K562 (cell line): ENCODE measurements around the gene EMC6. TPM values are rescaled to one million over a fixed set of nuclear protein-coding genes. Genes with fewer than 3 reads are reported as not detected.

Experiments
- ATAC-seq: fragments of 200-7000 bp; cut with Tn5 transposase; 3 replicates; pipeline ENCODE4 v1.9.1; 2020; ENCODE audit warnings: moderate library complexity
- BruUV-seq: library from RNA; stranded (reverse); fragments of 400-500 nt; replicated peaks from 2 replicates; lab custom pipeline; 2021; lab: Mats Ljungman, UMichigan
- CTCF ChIA-PET: fragments of 300-600 bp; formaldehyde crosslinking; extraction: SDS; loops from one replicate; lab custom pipeline; 2021; ENCODE audit warnings: low intra/inter-chr PET ratio; lab: Yijun Ruan, JAX
- POLR2A ChIA-PET: fragments of 300-600, 350-650 bp; sonication (Branson Sonifier 250); formaldehyde crosslinking; extraction: SDS; loops from one replicate; lab custom pipeline; 2021; ENCODE audit warnings: antibody characterized with exemption, inconsistent platforms; lab: Yijun Ruan, JAX
- DNase-seq, 4 experiments: peaks; one replicate each; pipeline versions ENCODE4 v3.0.0 to v3.0.0-alpha.2; 2011 to 2018; ENCODE audit warnings: low spot score in 3 of 4, mixed read lengths in 3 of 4; ENCODE audit errors: extremely low read depth in 1 of 4
- FAIRE-seq: peaks from 2 replicates; lab custom pipeline; 2011; peaks lifted over from hg19 to GRCh38; lab: Jason Lieb, UNC
- H2AFZ ChIP-seq: 2 replicates; pipeline ENCODE4 v1.6.0; 2011; ENCODE audit warnings: low read depth, low read length, control low read depth, inconsistent platforms
- H3K27ac ChIP-seq: fragments of 200-600 bp; 3 replicates; pipeline ENCODE4 v1.8.0; 2011; ENCODE audit warnings: low read depth, mild to moderate bottlenecking, control low read depth, inconsistent platforms, low read length, moderate library complexity, mixed read lengths; ENCODE audit errors: extremely low read depth
- H3K27me3 ChIP-seq, 2 experiments: fragments of 300-600 bp in 1 of 2; 2 replicates in 1 of 2; 3 replicates in 1 of 2; pipeline versions ENCODE4 v1.6.0 to v1.8.0; 2011; ENCODE audit warnings: inconsistent platforms in 2 of 2, low read length in 2 of 2, mild to moderate bottlenecking in 1 of 2, mixed read lengths in 1 of 2, moderate library complexity in 1 of 2; ENCODE audit not compliant: control insufficient read depth in 2 of 2, insufficient read depth in 2 of 2
- H3K36me3 ChIP-seq: fragments of 300-600 bp; 3 replicates; pipeline ENCODE4 v1.8.0; 2011; ENCODE audit warnings: mild to moderate bottlenecking, low read length, inconsistent platforms; ENCODE audit not compliant: control insufficient read depth, insufficient read depth
- H3K4me1 ChIP-seq, 2 experiments: fragments of 200-600 bp in 1 of 2; replicated peaks in 1 of 2; 2 replicates in 1 of 2; 3 replicates in 1 of 2; pipeline versions ENCODE4 v1.5.1 to v1.8.0; 2011; ENCODE audit warnings: inconsistent platforms in 2 of 2, low read length in 2 of 2, mild to moderate bottlenecking in 1 of 2, mixed read lengths in 1 of 2, moderate library complexity in 1 of 2; ENCODE audit not compliant: control insufficient read depth in 2 of 2, insufficient read depth in 2 of 2
- H3K4me2 ChIP-seq: 2 replicates; pipeline ENCODE4 v1.6.1; 2011; ENCODE audit warnings: low read length, control low read depth, inconsistent platforms, mixed read lengths; ENCODE audit not compliant: insufficient read depth
- H3K4me3 ChIP-seq: fragments of 200-600 bp; sonication (generic), shearing (Covaris generic); 2 replicates; pipeline ENCODE4 v1.5.1; 2016; ENCODE audit warnings: control low read depth, inconsistent platforms
- H3K79me2 ChIP-seq: fragments of 200-600 bp; 3 replicates; pipeline ENCODE4 v1.8.0; 2011; ENCODE audit warnings: low read length, inconsistent platforms; ENCODE audit not compliant: control insufficient read depth, insufficient read depth
- H3K9ac ChIP-seq, 2 experiments: 2 replicates each; pipeline versions ENCODE4 v1.6.0 to v1.6.1; 2011; ENCODE audit warnings: low read depth in 2 of 2, low read length in 2 of 2, control low read depth in 1 of 2, inconsistent platforms in 1 of 2, mild to moderate bottlenecking in 1 of 2, mixed read lengths in 1 of 2; ENCODE audit not compliant: insufficient read depth in 1 of 2
- H3K9me1 ChIP-seq: one replicate; pipeline ENCODE4 v1.6.0; 2011; ENCODE audit warnings: inconsistent platforms, mild to moderate bottlenecking, low read length, moderate library complexity; ENCODE audit not compliant: control insufficient read depth, insufficient read depth
- H3K9me3 ChIP-seq: replicated peaks from 2 replicates; pipeline ENCODE4 v1.5.1; 2011; ENCODE audit warnings: low read depth, low read length, inconsistent platforms; ENCODE audit not compliant: control insufficient read depth, insufficient read depth
- H4K20me1 ChIP-seq: replicated peaks from 2 replicates; pipeline ENCODE4 v1.6.1; 2011; ENCODE audit warnings: low read length, inconsistent platforms, mixed read lengths; ENCODE audit not compliant: control insufficient read depth, insufficient read depth
- FOSL1 ChIP-seq: fragments of 200-800 bp; sonication (Bioruptor generic); conservative IDR thresholded peaks from 2 replicates; pipeline ENCODE4 v1.6.1; 2016; ENCODE audit warnings: missing genetic modification characterization, missing compliant biosample characterization
- RAD21 ChIP-seq, 2 experiments: fragments of 250-450 bp in 1 of 2; fragments of 450-650 bp in 1 of 2; sonication (Bioruptor Pico) in 1 of 2; formaldehyde crosslinking in 1 of 2; IDR thresholded peaks in 1 of 2; conservative IDR thresholded peaks in 1 of 2; 2 replicates each; pipeline versions ENCODE4 v1.4.0 to v1.8.0; 2020 to 2022; ENCODE audit warnings: mild to moderate bottlenecking in 2 of 2, moderate library complexity in 1 of 2
- SP1 ChIP-seq: sonication (generic); formaldehyde crosslinking; IDR thresholded peaks from 2 replicates; pipeline ENCODE4 v1.8.1; 2022; ENCODE audit warnings: mild to moderate bottlenecking, missing genetic modification reagents
- ZBED1 ChIP-seq: IDR thresholded peaks from 2 replicates; pipeline ENCODE4 v1.6.1; 2014
- ZBTB7A ChIP-seq: IDR thresholded peaks from 2 replicates; pipeline ENCODE4 v1.6.1; 2011; ENCODE audit warnings: low read depth, mild to moderate bottlenecking, low read length, moderate library complexity, borderline replicate concordance; ENCODE audit not compliant: control insufficient read depth
- ZNF23 ChIP-seq: fragments of 250-450 bp; sonication (Bioruptor Pico); IDR thresholded peaks from 2 replicates; pipeline ENCODE4 v1.4.0; 2020; ENCODE audit warnings: mild to moderate bottlenecking
- WGBS: fragments of 100-300 bp; shearing (Covaris generic); methylation state at CpG from one replicate; pipeline ENCODE4 v1.1.6; 2016; ENCODE audit warnings: low coverage, mixed read lengths; ENCODE audit not compliant: insufficient coverage; ENCODE audit errors: missing lambda C conversion rate; 5-methylcytosine and 5-hydroxymethylcytosine counted together
- in situ Hi-C: fragments of 300-500 bp; cut with MboI; formaldehyde crosslinking; loops from 4 replicates; pipeline ENCODE4 v1.15.0; 2018; ENCODE audit warnings: inconsistent platforms, mixed read lengths
- intact Hi-C: fragments of 100-400 bp; cut with micrococcal nuclease; formaldehyde crosslinking; loops from 2 replicates; pipeline ENCODE4 v1.14.2; 2022
- polyA plus RNA-seq, 8 experiments: library from polyadenylated mRNA; depleted of rRNA in 4 of 8; stranded (reverse) in 5 of 8; unstranded in 3 of 8; fragments of >200 nt; fragmentation: Nextera tagmentation in 2 of 8; fragmentation: Illumina TruSeq in 1 of 8; extraction: Ambion mirVana in 2 of 8; extraction: Trizol in 1 of 8; gene quantifications; 2 replicates each; pipeline versions ENCODE4 v1.2.1 to v1.2.3, GENCODE V29; 2011 to 2014; ENCODE audit warnings: inconsistent platforms in 1 of 8, missing spikeins in 1 of 8
- total RNA-seq, 7 experiments: library from RNA; depleted of rRNA in 6 of 7; stranded (reverse); fragments of >200 nt in 6 of 7; fragmentation: Illumina TruSeq in 2 of 7; extraction: Trizol in 2 of 7; gene quantifications; 2 replicates each; pipeline versions ENCODE4 v1.2.1 to v1.2.3, GENCODE V29; 2011 to 2021; ENCODE audit warnings: low replicate concordance in 1 of 7
- TF ChIP-seq, protein P1 (sequence below): fragments of 450-650 bp; IDR thresholded peaks from 2 replicates; pipeline ENCODE4 v1.6.1; 2017; ENCODE audit warnings: antibody characterized with exemption, mild to moderate bottlenecking

EMC6 gene
- total and polyA plus RNA-seq, 9 of the 15 experiments (the other 6 are each of a cell fraction or from before 2014, with no cell fraction given): 2.9 to 136 (median 24.9) TPM

DNA sequence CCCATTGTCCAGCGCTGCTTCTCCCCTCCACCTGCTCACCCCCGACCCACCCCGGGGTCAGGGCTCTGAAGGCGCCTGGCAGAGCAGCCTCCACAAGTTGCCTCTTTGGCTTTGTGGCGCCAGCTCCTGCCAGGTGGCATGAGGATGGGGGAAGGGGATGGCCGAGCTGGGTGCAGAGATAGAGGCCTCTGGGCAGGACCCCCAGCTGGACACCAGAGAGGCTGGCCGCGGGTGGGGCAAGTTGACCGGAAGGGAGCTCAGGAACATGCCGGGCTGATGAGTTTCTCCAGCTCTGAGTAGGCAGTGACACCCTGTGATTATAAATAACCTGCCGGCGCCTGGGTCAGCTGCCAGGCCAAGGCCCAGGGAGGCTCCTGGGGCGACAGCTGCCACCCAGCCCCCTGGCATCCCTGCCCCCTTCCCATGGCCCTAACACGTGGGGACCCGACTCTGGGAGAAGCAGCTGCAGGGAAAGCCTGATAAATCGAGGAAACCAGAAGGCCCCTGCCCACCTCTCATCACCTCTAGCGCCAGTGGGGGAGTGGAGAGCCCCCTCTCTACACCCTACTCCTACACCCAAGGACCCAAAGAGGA lies 26.6 kb downstream of the EMC6 start:
- POLR2A ChIA-PET: interaction anchor here (0.6 kb wide), 1 partner anchor 322 kb away, joined by 3 read pairs; no protein-coding TSS in a partner anchor
- DNase-seq: no peak
- CTCF ChIA-PET: no interaction called here
- Histone ChIP-seq H3K27me3 (no peaks in the 10 kb centered on the region), H3K79me2 (no peaks in the 10 kb centered on the region), H3K27ac (no peak overlapping the region), H2AFZ (peak overlapping the region; percentile 66; the same call in 1 of the 2 replicates), H3K36me3 (no peaks in the 10 kb centered on the region), H3K9me3 (no peaks in the 10 kb centered on the region; the same call in 1 of the 2 replicates), H3K4me3 (0 out of 2 replicates have a peak overlapping the region, but pooled peaks have one; percentile 19), H3K4me2 (peak overlapping the region; percentile 55; the same call in 1 of the 2 replicates), H3K9ac (peak overlapping the region in 1 of 2 experiments; percentile 86; a peak in 1 of 4 replicates), H3K4me1 (peaks cover 0 to 27% of the 10 kb centered on the region in 2 experiments; a peak in 2 of 5 replicates), H3K9me1 (no peaks in the 10 kb centered on the region), H4K20me1 (no peaks in the 10 kb centered on the region)
- in situ Hi-C loops (no loop called here), intact Hi-C loops (loop anchor here (10.0 kb wide), 1 partner anchor 90 kb away; the partner anchor contains the start of gene TRPV1)
- no peak for FAIRE-seq
- WGBS: 6% methylated on average over 6 of the region's 17 CpGs
- no peak for ATAC-seq
- TF ChIP-seq ZBED1 (no peak), ZBTB7A (peak; percentile 7; the same call in 1 of the 2 replicates), SP1 (CRISPR knock-in tag) (no peak), FOSL1 (tag) (no peak), ZNF23 (CRISPR knock-in tag) (no peak), RAD21 (CRISPR knock-in tag; conservative IDR thresholded peaks at IDR 0.05 in 1 of 2, IDR thresholded peaks at IDR 0.05 in 1 of 2) (no peak)
- TF ChIP-seq, protein P1, sequence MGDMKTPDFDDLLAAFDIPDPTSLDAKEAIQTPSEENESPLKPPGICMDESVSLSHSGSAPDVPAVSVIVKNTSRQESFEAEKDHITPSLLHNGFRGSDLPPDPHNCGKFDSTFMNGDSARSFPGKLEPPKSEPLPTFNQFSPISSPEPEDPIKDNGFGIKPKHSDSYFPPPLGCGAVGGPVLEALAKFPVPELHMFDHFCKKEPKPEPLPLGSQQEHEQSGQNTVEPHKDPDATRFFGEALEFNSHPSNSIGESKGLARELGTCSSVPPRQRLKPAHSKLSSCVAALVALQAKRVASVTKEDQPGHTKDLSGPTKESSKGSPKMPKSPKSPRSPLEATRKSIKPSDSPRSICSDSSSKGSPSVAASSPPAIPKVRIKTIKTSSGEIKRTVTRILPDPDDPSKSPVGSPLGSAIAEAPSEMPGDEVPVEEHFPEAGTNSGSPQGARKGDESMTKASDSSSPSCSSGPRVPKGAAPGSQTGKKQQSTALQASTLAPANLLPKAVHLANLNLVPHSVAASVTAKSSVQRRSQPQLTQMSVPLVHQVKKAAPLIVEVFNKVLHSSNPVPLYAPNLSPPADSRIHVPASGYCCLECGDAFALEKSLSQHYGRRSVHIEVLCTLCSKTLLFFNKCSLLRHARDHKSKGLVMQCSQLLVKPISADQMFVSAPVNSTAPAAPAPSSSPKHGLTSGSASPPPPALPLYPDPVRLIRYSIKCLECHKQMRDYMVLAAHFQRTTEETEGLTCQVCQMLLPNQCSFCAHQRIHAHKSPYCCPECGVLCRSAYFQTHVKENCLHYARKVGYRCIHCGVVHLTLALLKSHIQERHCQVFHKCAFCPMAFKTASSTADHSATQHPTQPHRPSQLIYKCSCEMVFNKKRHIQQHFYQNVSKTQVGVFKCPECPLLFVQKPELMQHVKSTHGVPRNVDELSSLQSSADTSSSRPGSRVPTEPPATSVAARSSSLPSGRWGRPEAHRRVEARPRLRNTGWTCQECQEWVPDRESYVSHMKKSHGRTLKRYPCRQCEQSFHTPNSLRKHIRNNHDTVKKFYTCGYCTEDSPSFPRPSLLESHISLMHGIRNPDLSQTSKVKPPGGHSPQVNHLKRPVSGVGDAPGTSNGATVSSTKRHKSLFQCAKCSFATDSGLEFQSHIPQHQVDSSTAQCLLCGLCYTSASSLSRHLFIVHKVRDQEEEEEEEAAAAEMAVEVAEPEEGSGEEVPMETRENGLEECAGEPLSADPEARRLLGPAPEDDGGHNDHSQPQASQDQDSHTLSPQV: no peak
- BruUV-seq: no TSS peak
